ENCODE measurements around the gene SAFB2. TPM values are rescaled to one million over a fixed set of nuclear protein-coding genes. Genes with fewer than 3 reads are reported as not detected.
A peak's percentile ranks its signal among the peaks of the same experiment; 100 is the strongest.

The SAFB2 gene
- total and polyA plus RNA-seq, 2 donors (not counting 3 experiments of a cell fraction or from before 2014, with no cell fraction given), result 24.6 to 85.9 TPM

DNA sequence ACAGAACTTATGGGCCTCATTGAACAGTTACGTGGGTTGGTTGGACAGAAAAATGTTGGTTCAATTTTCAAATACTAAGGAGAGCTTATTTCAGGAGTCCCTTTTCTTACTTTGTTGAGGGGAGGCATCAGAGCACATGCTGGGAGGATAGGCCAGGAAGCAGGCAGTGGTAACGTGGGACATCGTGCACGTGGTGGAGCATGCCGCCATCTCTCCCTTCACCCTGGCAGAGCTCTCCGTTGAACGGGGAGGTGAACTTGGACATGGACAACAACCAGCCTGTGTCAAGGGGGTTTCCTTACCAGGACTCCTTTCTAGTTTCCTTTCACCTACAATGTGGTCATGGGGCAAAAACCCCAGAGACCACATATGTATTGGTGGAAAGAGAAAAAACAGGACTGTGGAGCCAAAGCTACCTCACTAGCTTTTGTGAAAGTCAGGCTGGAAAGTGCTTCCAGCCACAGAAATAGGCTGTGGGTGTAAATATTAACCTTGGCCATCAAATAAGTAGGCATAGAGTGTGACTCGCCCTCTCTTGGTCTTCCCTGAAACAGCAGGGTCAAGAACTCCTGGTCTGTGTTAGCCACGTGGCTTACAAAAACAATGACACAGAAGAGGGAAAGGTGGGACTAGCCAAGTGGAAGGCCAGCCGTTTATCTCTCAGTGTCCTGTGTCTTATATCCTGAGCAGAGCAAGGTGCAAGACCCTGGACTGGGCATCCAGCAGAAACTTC is 43.4 kb upstream of the SAFB2 start:
- H3K4me3 ChIP-seq (replicated peaks in 1 of 3; ENCODE audit: insufficient read depth in 1 of 3, low read depth in 1 of 3, low read length in 3 of 3), result no peak overlapping the region
- no TSS peak for BruUV-seq (replicated peaks)
- no peaks in the 10 kb centered on the region for H3K79me2 ChIP-seq (ENCODE audit: control insufficient read depth, insufficient read depth, low read length)
- dilution Hi-C loops (cut with MboI; ENCODE audit: extremely low pct_ligation_motif_present, low sequenced_read_pairs) (no loop called here), intact Hi-C loops (cut with micrococcal nuclease) (no loop called here)
- H3K9me3 ChIP-seq (replicated peaks; ENCODE audit: control insufficient read depth, insufficient read depth, low read length), result no peaks in the 10 kb centered on the region
- no peak overlapping the region for H3K9ac ChIP-seq (replicated peaks; ENCODE audit: extremely low read depth, insufficient read depth, low read length)
- no peaks in the 10 kb centered on the region for H3K4me1 ChIP-seq (ENCODE audit: control insufficient read depth, extremely low read depth, insufficient read depth, low read length)
- POLR2A ChIA-PET, result no interaction called here
- H4K20me1 ChIP-seq (replicated peaks; ENCODE audit: control insufficient read depth, extremely low read depth, insufficient read depth, low read length), result no peaks in the 10 kb centered on the region
- no peaks in the 10 kb centered on the region for H3K27me3 ChIP-seq (ENCODE audit: control insufficient read depth in 2 of 2, insufficient read depth in 2 of 2, low read length in 2 of 2)
- peak; percentile 83 for FAIRE-seq
- H3K27ac ChIP-seq (ENCODE audit: insufficient read depth, low read depth, low read length), result no peak overlapping the region
- H3K9me1 ChIP-seq (replicated peaks; ENCODE audit: control insufficient read depth, extremely low read depth, insufficient read depth, low read length), result no peaks in the 10 kb centered on the region
- CTCF ChIA-PET, result interaction anchor here (0.6 to 1.4 kb wide), 3 partner anchors 11 to 83 kb away, joined by 3 to 4 read pairs (median 4); no protein-coding TSS in a partner anchor
- TF ChIP-seq MYC (IDR thresholded peaks at IDR 0.05; ENCODE audit: low read depth, low read length) (no peak), POLR2AphosphoS5 (IDR thresholded peaks at IDR 0.05; ENCODE audit: insufficient read depth, low read depth, low read length) (no peak), FOS (IDR thresholded peaks at IDR 0.05; ENCODE audit: borderline replicate concordance, insufficient read depth, low read length) (no peak), POLR2A (IDR thresholded peaks at IDR 0.05; ENCODE audit: low read depth, low read length) (no peak)
- TF ChIP-seq, protein P1, sequence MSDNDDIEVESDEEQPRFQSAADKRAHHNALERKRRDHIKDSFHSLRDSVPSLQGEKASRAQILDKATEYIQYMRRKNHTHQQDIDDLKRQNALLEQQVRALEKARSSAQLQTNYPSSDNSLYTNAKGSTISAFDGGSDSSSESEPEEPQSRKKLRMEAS (IDR thresholded peaks at IDR 0.05; ENCODE audit: insufficient read depth, insufficient read length), result peak; percentile 54
- TF ChIP-seq, protein P2, sequence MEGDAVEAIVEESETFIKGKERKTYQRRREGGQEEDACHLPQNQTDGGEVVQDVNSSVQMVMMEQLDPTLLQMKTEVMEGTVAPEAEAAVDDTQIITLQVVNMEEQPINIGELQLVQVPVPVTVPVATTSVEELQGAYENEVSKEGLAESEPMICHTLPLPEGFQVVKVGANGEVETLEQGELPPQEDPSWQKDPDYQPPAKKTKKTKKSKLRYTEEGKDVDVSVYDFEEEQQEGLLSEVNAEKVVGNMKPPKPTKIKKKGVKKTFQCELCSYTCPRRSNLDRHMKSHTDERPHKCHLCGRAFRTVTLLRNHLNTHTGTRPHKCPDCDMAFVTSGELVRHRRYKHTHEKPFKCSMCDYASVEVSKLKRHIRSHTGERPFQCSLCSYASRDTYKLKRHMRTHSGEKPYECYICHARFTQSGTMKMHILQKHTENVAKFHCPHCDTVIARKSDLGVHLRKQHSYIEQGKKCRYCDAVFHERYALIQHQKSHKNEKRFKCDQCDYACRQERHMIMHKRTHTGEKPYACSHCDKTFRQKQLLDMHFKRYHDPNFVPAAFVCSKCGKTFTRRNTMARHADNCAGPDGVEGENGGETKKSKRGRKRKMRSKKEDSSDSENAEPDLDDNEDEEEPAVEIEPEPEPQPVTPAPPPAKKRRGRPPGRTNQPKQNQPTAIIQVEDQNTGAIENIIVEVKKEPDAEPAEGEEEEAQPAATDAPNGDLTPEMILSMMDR (IDR thresholded peaks at IDR 0.05; ENCODE audit: extremely low read depth in 1 of 2, insufficient read depth in 1 of 2, low read depth in 1 of 2, low read length in 2 of 2), result peak in 1 of 2 donors; percentile 12
- no peak overlapping the region for H2AFZ ChIP-seq (ENCODE audit: low read depth, low read length)
- DNase-seq (ENCODE audit: low read depth, low spot score), result peak; percentile 59
- no peak overlapping the region for H3K4me2 ChIP-seq (ENCODE audit: insufficient read depth, low read length)
- H3K36me3 ChIP-seq (ENCODE audit: control insufficient read depth in 2 of 2, extremely low read depth in 1 of 2, insufficient read depth in 2 of 2, low read length in 2 of 2), result peaks cover 17 to 60% of the 10 kb centered on the region in 2 experiments

Measured in endothelial cell of umbilical vein (primary cell).